K562 (cell line): ENCODE results near the gene UROD. TPM values are rescaled to one million over a fixed set of nuclear protein-coding genes. Genes with fewer than 3 reads are reported as not detected.

Experiments
- FOXA3 ChIP-seq, 2 experiments: fragments of 450-650 bp in 1 of 2; sonication (generic) in 1 of 2; formaldehyde crosslinking; IDR thresholded peaks in 1 of 2; conservative IDR thresholded peaks in 1 of 2; 2 replicates each; pipeline versions ENCODE4 v1.4.0 to v1.8.0; 2020 to 2022; ENCODE audit warnings: mild to moderate bottlenecking in 2 of 2, missing genetic modification reagents in 1 of 2
- FOXJ2 ChIP-seq: fragments of 200-800 bp; sonication (Bioruptor generic); IDR thresholded peaks from 2 replicates; pipeline ENCODE4 v1.6.1; 2016; ENCODE audit warnings: missing genetic modification characterization, missing compliant biosample characterization
- GATAD2A ChIP-seq: fragments of 450-650 bp; IDR thresholded peaks from 2 replicates; pipeline ENCODE4 v1.6.1; 2017
- JUN ChIP-seq, 2 experiments: sonication (generic) in 1 of 2; formaldehyde crosslinking in 1 of 2; IDR thresholded peaks; 2 replicates each; pipeline versions ENCODE4 v1.6.1 to v1.8.0; 2012 to 2022; ENCODE audit warnings: borderline replicate concordance in 2 of 2, mild to moderate bottlenecking in 2 of 2, improper control_type of control experiment in 1 of 2, low read depth in 1 of 2, low read length in 1 of 2, missing genetic modification reagents in 1 of 2
- MTA1 ChIP-seq: fragments of 450-650 bp; IDR thresholded peaks from 2 replicates; pipeline ENCODE4 v1.6.1; 2017; ENCODE audit warnings: borderline replicate concordance
- PYGO2 ChIP-seq: fragments of 450-650 bp; IDR thresholded peaks from 2 replicates; pipeline ENCODE4 v1.6.1; 2016; ENCODE audit warnings: mild to moderate bottlenecking, missing genetic modification characterization, moderate library complexity, missing compliant biosample characterization
- RAD51 ChIP-seq: fragments of 450-650 bp; IDR thresholded peaks from 2 replicates; pipeline ENCODE4 v1.7.1; 2016; ENCODE audit warnings: low read depth, mild to moderate bottlenecking, borderline replicate concordance
- SMAD1 ChIP-seq: fragments of 150-350 bp; IDR thresholded peaks from 2 replicates; pipeline ENCODE4 v1.6.1; 2014; ENCODE audit warnings: low read length, low read depth; ENCODE audit not compliant: partially characterized antibody
- SMARCA4 ChIP-seq: fragments of 450-650 bp; IDR thresholded peaks from 2 replicates; pipeline ENCODE4 v1.6.1; 2016
- ZNF551 ChIP-seq: fragments of 250-450 bp; sonication (Bioruptor Pico); IDR thresholded peaks from 2 replicates; pipeline ENCODE4 v1.5.0; 2021; ENCODE audit warnings: mild to moderate bottlenecking, moderate library complexity
- ZNF75A ChIP-seq: fragments of 450-650 bp; formaldehyde crosslinking; IDR thresholded peaks from 2 replicates; pipeline ENCODE4 v1.4.0; 2020; ENCODE audit warnings: mild to moderate bottlenecking
- ZSCAN29 ChIP-seq: fragments of 450-650 bp; IDR thresholded peaks from 2 replicates; pipeline ENCODE4 v1.6.1; 2017
- polyA plus RNA-seq, 8 experiments: library from polyadenylated mRNA; depleted of rRNA in 4 of 8; stranded (reverse) in 5 of 8; unstranded in 3 of 8; fragments of >200 nt; fragmentation: Nextera tagmentation in 2 of 8; fragmentation: Illumina TruSeq in 1 of 8; extraction: Ambion mirVana in 2 of 8; extraction: Trizol in 1 of 8; gene quantifications; 2 replicates each; pipeline versions ENCODE4 v1.2.1 to v1.2.3, GENCODE V29; 2011 to 2014; ENCODE audit warnings: inconsistent platforms in 1 of 8, missing spikeins in 1 of 8
- total RNA-seq, 7 experiments: library from RNA; depleted of rRNA in 6 of 7; stranded (reverse); fragments of >200 nt in 6 of 7; fragmentation: Illumina TruSeq in 2 of 7; extraction: Trizol in 2 of 7; gene quantifications; 2 replicates each; pipeline versions ENCODE4 v1.2.1 to v1.2.3, GENCODE V29; 2011 to 2021; ENCODE audit warnings: low replicate concordance in 1 of 7
- TF ChIP-seq, protein P1 (sequence below): fragments of 250-450 bp; sonication (Bioruptor Pico); IDR thresholded peaks from 2 replicates; pipeline ENCODE4 v1.4.0; 2020
- TF ChIP-seq, protein P2 (sequence below): fragments of 450-650 bp; IDR thresholded peaks from 2 replicates; pipeline ENCODE4 v1.6.1; 2014; ENCODE audit warnings: low read depth, mild to moderate bottlenecking, moderate library complexity, borderline replicate concordance
- TF ChIP-seq, protein P3 (sequence below): fragments of 250-450 bp; sonication (Bioruptor Pico); IDR thresholded peaks from 2 replicates; pipeline ENCODE4 v1.4.0; 2020; ENCODE audit warnings: mild to moderate bottlenecking
- TF ChIP-seq, protein P4 (sequence below): sonication (generic); formaldehyde crosslinking; IDR thresholded peaks from 2 replicates; pipeline ENCODE4 v1.8.0; 2022; ENCODE audit warnings: missing genetic modification reagents, mild to moderate bottlenecking, moderate library complexity, borderline replicate concordance

UROD gene
- total and polyA plus RNA-seq, 9 of the 15 experiments (the other 6 are each of a cell fraction or from before 2014, with no cell fraction given) = 533 to 2,933 (median 1,100) TPM

GRCh38 chr1:45035631-45036301 lies 23.7 kb downstream of the UROD start (continued):
- TF ChIP-seq RAD51 (no peak), FOXJ2 (peak; percentile 56), PYGO2 (tag) (no peak), JUN (IDR thresholded peaks at IDR 0.05; ENCODE audit: borderline replicate concordance, low read depth, low read length) (0 out of 2 replicates have a peak, but pooled peaks have one; percentile 7), JUN (CRISPR knock-in tag; IDR thresholded peaks at IDR 0.05; ENCODE audit: borderline replicate concordance) (no peak), FOXA3 (CRISPR knock-in tag; conservative IDR thresholded peaks at IDR 0.05 in 1 of 2, IDR thresholded peaks at IDR 0.05 in 1 of 2) (0 out of 4 replicates have a peak, but pooled peaks of 1 of the 2 experiments have one; percentile 24), SMAD1 (peak; percentile 47), SMARCA4 (peak; percentile 94), ZNF75A (no peak), MTA1 (peak; percentile 69), ZNF551 (no peak), GATAD2A (peak; percentile 66; the same call in 1 of the 2 replicates), ZSCAN29 (no peak)
- TF ChIP-seq, protein P1, sequence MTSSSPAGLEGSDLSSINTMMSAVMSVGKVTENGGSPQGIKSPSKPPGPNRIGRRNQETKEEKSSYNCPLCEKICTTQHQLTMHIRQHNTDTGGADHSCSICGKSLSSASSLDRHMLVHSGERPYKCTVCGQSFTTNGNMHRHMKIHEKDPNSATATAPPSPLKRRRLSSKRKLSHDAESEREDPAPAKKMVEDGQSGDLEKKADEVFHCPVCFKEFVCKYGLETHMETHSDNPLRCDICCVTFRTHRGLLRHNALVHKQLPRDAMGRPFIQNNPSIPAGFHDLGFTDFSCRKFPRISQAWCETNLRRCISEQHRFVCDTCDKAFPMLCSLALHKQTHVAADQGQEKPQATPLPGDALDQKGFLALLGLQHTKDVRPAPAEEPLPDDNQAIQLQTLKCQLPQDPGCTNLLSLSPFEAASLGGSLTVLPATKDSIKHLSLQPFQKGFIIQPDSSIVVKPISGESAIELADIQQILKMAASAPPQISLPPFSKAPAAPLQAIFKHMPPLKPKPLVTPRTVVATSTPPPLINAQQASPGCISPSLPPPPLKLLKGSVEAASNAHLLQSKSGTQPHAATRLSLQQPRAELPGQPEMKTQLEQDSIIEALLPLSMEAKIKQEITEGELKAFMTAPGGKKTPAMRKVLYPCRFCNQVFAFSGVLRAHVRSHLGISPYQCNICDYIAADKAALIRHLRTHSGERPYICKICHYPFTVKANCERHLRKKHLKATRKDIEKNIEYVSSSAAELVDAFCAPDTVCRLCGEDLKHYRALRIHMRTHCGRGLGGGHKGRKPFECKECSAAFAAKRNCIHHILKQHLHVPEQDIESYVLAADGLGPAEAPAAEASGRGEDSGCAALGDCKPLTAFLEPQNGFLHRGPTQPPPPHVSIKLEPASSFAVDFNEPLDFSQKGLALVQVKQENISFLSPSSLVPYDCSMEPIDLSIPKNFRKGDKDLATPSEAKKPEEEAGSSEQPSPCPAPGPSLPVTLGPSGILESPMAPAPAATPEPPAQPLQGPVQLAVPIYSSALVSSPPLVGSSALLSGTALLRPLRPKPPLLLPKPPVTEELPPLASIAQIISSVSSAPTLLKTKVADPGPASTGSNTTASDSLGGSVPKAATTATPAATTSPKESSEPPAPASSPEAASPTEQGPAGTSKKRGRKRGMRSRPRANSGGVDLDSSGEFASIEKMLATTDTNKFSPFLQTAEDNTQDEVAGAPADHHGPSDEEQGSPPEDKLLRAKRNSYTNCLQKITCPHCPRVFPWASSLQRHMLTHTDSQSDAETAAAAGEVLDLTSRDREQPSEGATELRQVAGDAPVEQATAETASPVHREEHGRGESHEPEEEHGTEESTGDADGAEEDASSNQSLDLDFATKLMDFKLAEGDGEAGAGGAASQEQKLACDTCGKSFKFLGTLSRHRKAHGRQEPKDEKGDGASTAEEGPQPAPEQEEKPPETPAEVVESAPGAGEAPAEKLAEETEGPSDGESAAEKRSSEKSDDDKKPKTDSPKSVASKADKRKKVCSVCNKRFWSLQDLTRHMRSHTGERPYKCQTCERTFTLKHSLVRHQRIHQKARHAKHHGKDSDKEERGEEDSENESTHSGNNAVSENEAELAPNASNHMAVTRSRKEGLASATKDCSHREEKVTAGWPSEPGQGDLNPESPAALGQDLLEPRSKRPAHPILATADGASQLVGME = peak; percentile 61; the same call in 1 of the 2 replicates
- TF ChIP-seq, protein P2, sequence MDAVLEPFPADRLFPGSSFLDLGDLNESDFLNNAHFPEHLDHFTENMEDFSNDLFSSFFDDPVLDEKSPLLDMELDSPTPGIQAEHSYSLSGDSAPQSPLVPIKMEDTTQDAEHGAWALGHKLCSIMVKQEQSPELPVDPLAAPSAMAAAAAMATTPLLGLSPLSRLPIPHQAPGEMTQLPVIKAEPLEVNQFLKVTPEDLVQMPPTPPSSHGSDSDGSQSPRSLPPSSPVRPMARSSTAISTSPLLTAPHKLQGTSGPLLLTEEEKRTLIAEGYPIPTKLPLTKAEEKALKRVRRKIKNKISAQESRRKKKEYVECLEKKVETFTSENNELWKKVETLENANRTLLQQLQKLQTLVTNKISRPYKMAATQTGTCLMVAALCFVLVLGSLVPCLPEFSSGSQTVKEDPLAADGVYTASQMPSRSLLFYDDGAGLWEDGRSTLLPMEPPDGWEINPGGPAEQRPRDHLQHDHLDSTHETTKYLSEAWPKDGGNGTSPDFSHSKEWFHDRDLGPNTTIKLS = no peak
- TF ChIP-seq, protein P3, sequence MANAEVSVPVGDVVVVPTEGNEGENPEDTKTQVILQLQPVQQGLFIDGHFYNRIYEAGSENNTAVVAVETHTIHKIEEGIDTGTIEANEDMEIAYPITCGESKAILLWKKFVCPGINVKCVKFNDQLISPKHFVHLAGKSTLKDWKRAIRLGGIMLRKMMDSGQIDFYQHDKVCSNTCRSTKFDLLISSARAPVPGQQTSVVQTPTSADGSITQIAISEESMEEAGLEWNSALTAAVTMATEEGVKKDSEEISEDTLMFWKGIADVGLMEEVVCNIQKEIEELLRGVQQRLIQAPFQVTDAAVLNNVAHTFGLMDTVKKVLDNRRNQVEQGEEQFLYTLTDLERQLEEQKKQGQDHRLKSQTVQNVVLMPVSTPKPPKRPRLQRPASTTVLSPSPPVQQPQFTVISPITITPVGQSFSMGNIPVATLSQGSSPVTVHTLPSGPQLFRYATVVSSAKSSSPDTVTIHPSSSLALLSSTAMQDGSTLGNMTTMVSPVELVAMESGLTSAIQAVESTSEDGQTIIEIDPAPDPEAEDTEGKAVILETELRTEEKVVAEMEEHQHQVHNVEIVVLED = no peak; the same call in 1 of the 2 replicates
- TF ChIP-seq, protein P4, sequence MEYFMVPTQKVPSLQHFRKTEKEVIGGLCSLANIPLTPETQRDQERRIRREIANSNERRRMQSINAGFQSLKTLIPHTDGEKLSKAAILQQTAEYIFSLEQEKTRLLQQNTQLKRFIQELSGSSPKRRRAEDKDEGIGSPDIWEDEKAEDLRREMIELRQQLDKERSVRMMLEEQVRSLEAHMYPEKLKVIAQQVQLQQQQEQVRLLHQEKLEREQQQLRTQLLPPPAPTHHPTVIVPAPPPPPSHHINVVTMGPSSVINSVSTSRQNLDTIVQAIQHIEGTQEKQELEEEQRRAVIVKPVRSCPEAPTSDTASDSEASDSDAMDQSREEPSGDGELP (CRISPR knock-in tag) = peak; percentile 17; the same call in 1 of the 2 replicates
